Right forelimb (tissue), 1 donor: ENCODE measurements around the gene HOXC9.

Source experiments
- DNase-seq: peaks from one replicate; pipeline ENCODE4 v3.0.0-alpha.2; 2018

Gene HOXC9

GRCh38 chr12:54028314-54029201 is 28.6 kb downstream of the HOXC9 start, which contains the start of gene HOXC6:
Gene HOXC6, plus strand, starts transcription at chr12:54028440. Its CDS starts 82 bp downstream, at chr12:54028522.
- DNase-seq = no peak

DNA sequence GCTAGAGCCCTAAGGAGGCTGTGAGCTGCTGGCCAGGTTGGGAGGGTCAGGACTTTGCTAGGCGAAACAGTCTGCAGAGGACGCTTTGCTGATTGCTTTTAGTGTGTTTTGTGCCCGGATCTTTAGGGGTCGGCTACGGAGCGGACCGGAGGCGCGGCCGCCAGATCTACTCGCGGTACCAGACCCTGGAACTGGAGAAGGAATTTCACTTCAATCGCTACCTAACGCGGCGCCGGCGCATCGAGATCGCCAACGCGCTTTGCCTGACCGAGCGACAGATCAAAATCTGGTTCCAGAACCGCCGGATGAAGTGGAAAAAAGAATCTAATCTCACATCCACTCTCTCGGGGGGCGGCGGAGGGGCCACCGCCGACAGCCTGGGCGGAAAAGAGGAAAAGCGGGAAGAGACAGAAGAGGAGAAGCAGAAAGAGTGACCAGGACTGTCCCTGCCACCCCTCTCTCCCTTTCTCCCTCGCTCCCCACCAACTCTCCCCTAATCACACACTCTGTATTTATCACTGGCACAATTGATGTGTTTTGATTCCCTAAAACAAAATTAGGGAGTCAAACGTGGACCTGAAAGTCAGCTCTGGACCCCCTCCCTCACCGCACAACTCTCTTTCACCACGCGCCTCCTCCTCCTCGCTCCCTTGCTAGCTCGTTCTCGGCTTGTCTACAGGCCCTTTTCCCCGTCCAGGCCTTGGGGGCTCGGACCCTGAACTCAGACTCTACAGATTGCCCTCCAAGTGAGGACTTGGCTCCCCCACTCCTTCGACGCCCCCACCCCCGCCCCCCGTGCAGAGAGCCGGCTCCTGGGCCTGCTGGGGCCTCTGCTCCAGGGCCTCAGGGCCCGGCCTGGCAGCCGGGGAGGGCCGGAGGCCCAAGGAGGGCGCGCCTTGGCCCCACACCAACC is 29.8 kb downstream of the HOXC9 start:
- DNase-seq = no peak

GRCh38 chr12:54030442-54030801 is 30.5 kb downstream of the HOXC9 start:
- DNase-seq = no peak

- no peak for DNase-seq
Observed at GRCh38 chr12:54030889-54031471, 31.0 kb downstream of the HOXC9 start.

GRCh38 chr12:54031480-54031879 is 31.5 kb downstream of the HOXC9 start:
- DNase-seq = no peak

DNA sequence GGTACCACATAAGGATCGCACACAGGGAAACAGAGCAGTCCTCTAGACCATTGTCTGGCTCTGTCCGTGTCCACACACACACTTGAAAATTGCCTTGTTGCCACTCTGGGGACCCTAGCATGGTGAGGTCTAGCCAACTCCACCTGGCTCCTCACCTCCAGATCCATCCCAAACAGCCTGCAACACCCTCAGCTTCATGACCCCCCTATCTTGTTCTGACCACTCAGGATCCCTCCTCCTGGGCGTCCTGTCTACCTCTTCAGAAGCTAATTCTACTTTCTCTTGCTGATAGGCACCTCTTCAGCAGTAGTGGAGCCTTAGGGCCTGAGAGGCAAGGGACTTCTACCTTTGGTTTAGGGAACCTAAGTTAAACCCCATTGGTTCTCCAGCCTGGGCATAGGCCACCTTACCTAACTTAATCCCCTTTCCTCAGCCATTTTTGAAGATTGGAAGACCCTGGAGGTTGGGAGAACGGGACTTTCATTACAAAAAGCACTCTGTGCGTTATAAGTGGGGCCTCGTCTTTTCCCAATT is 32.2 kb downstream of the HOXC9 start:
- DNase-seq = no peak

DNA sequence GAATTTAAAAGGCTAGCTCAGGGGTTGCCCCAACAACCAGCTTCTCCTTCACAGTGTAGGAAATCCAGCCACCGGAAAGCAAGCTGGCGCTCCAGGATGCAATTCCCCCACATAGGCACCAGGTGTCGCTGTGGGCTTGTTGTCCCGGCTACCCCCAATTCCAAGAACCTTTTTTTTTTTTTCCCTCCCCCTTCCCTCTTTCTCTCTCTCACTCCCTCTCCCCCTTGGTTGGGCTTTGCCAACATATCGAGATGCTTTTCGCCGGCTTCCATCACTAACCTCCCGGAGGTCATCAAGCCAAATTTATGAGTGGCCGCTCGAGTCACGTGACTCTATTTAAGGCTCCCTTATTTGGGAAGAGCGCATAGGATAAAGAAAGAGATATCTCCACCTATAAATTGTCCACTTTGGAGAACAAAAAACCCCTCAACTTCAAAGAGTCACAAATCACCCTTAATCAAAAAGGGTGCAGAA is 32.7 kb downstream of the HOXC9 start, which contains the start of gene HOXC5:
HOXC5 (plus strand) TSS at position 424 of the 474 bp plus-strand sequence. CDS start 73 bp downstream, outside the sequence.
- peak; percentile 86 for DNase-seq

GRCh38 chr12:54033106-54033979 is 33.4 kb downstream of the HOXC9 start:
- no peak for DNase-seq

- no peak for DNase-seq
Observed at GRCh38 chr12:54033980-54034784, 34.2 kb downstream of the HOXC9 start.

DNA sequence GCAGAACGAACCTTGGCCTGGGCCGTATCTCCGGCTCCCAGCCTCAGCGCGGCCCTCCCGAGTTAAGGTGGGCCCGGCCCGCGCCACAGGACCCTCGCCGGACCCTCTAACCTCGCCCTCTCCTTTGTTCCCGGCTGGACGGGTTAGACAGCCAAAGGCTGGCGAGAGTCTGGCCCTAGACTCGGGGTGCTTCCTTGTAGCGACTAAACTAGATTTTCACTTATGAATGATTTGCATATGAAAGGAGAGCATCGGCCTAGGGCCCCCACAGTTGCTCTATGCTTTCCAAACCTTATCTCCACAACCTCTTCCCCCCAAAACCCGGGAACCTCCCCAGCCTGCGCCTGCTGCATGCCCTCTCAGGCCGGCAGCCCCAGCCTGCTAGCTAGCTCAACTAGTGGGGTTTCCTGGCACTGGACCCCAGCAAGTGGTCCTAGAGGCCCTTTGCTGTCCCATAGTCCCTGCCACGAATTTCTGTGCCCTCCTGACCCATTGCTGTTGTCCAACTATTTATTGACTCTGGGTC is 34.9 kb downstream of the HOXC9 start:
- no peak for DNase-seq

GRCh38 chr12:54035568-54036264 is 35.8 kb downstream of the HOXC9 start:
- no peak for DNase-seq

DNA sequence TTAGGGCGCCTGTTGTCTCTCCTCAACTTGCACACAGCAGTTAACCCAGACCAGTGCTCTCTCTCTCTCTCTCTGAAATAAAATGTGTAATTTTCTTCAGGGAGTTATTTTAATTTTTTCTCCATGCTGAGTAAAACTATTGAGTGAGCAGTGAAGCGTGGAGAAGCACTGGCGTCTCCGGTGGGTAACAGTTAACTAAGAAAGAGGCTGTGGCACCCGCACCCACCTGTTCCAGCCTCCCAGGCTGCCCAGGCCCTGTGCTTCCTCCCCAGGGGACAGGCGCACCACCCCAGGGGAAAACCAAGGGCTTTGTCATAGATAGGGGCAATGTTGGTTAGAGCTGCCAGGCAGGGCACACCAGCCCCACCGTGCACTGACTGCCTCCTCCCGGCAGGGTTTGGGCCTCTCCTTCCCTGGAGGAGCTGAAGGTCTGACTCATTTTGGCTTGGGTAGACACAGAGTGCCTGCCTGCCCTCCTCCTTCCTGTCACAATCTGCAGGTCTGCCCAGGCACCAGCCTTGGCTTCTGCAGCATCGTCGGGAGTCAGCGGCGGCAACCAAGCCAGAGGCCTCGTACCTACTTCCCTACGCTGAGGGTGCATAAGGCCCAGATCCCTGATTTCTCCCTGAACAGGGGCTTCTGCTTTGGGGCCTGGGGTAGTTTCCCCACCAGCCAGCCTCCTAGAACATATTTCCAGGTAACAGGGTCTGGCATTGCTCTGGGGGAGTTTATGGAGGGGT is 36.8 kb downstream of the HOXC9 start:
- DNase-seq = no peak

- no peak for DNase-seq
Observed at GRCh38 chr12:54037360-54038283, 37.7 kb downstream of the HOXC9 start.

- DNase-seq = no peak
Observed at GRCh38 chr12:54038284-54038870, 38.4 kb downstream of the HOXC9 start.

DNA sequence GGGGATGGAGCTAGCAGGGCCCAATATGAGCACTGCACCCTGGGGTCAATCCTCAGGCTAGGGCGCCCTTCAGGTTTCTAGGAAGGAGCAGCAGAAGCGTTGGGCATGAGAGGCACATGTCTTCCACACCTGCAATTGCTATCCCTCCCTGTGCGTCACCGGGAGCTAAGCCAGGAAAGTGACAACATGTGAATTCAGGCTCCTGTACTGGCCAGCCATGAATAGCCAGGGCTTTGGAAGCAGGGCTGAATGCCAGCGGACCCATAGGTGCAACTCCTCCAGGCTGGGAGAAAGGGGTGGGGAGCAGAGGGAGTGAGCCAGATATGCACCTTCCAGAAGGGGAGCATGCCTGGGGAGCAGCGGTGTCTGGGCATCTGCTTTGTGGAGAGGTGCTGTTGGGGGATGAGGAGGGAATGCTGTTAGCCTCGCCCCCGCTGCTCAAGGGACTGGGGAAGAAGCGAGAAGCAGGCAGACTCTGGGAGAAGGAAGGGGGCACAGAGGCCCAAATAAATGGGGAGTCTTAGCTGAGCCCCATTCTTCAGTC is 39.0 kb downstream of the HOXC9 start:
- DNase-seq = no peak

DNA sequence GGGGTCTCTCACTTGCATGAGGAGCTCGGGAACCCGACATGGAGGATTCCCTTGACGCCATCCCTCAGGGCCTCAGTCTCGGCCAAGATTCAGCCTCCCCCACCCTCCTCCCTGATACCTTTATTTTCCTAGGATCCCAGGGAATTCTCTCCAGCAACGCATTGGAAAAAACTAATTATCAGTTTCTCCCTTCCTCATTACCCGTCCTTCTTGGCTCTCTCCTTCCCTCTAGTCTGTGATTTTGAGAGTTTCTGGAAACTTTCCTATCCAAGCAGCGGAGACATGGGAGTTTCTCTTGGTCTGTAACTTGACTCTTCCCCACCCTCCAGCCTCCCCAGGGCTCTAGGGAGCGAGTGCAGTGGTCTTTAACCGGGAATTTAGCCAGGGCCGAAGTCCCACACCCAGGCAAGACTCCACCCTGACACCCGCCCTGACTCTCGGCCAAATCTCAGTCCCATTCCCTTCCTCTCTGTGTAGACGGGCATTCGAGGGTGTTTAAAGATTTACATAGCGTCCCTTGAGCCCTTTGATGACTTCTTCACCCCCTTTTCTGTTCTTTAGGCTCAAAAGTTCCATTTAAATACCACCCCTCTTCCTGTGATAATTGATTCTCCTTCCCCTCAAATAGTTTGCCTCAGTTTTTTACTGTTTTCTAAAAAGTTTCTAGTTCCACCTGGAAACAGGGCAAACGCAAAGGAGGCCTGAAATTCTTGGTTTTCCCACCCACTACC is 39.6 kb downstream of the HOXC9 start:
- peak; percentile 79 for DNase-seq

DNA sequence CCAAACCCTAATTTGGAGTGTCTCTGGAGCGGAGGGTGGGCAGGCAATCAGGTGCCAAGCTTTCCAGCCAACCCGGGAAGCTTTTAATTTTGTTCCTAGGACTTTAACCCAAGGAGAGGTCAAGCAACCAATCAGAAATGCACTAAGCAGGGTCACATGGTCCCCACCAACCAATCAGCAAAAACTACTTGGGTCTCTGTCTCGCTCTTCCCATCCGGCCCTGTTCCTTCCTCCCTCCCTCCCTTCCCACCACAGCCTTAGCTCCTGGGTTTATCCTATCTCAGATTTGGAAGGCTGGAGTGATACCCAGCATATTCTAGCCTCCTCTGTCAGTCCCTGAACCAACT is 40.2 kb downstream of the HOXC9 start:
- DNase-seq = no peak
